SK-N-MC (cell line): ENCODE data around the gene ERCC5.

Source experiments
- EZH2 ChIP-seq: fragments of 200-600 bp; sonication (generic); IDR thresholded peaks from one replicate; pipeline ENCODE4 v1.6.1; 2017; ENCODE audit warnings: antibody characterized with exemption
- POLR2AphosphoS5 ChIP-seq: IDR thresholded peaks from 2 replicates; pipeline ENCODE4 v1.6.1; 2012; ENCODE audit warnings: mild to moderate bottlenecking, low read depth, low read length, borderline replicate concordance

DNA sequence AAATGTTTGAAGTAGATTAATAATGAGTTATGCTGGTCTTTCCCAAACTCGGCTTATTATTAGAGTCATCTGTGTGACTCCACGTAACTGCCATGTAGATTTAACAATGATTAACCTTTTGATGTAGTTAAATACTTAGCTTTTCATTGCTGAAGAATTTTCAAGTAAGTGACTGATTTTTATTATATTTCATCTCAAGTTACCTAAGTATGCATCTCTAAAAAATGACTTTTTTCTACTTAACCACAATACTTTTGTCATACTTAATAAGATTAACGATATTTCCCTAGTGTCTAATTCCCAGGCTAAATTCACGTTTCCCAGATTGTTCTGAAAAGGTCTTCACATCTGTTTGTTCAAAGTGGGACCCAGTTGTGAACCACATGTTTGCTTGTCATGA is 29.1 kb upstream of the ERCC5 start:
- TF ChIP-seq POLR2AphosphoS5: no peak
- no peak for TF ChIP-seq EZH2
